Forelimb muscle (tissue), 1 donor: ENCODE results near the gene SCAPER. TPM values are rescaled to one million over a fixed set of nuclear protein-coding genes. Genes with fewer than 3 reads are reported as not detected.

Source experiments
- DNase-seq: peaks from one replicate; pipeline ENCODE4 v3.0.0-alpha.2; 2013; ENCODE audit warnings: low read depth
- polyA plus RNA-seq: library from polyadenylated mRNA; unstranded; fragments of 120-200 nt; gene quantifications from one replicate; pipeline ENCODE4 v1.2.1, GENCODE V29; 2013; ENCODE audit not compliant: insufficient read length

Gene SCAPER
- polyA plus RNA-seq = 74.1 TPM

DNA sequence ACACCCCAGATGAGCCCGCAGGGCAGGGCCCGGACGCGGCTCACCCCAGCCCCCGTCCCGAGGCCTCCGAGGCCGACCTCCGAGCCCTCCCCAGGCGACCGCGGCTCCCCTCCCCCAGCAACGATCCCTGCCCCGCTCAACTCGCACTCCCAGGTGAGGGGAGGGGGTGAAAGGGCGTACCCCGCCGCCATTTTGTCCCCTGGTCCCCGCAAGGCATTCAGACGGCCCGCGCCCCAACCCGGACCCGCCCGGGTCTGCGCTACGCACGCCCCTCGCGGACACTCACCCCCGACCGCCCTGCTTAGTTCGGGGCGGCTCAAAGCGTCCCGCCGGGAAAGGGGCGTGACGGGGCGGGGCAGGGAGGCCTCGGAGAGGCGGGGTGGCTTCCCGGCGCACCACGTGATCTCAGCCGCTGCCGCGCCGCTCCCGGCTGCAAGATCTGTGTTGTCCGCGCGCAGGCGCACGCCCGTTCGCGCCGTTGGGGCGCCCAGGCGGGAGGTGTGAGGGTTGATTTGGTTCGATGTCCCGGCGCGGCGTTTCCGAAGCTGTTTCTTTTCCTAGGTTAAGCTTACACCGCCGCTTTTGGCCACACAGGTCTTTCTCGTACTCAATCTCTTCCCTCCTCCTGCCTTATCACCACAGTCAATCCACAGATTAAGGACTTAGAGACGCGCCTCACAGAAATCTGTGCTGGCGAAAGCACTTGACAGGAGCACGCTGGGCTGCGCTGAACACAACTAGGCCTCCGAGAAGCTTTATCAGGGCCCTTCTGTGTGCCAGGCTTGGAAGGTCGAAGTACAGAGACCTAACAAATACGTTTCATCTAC, at the start of gene SCAPER:
TSS of gene SCAPER (minus strand) at position 328 of the 827 bp plus-strand sequence. CDS start 21,523 bp downstream, outside the sequence.
- peak; percentile 78 for DNase-seq

DNA sequence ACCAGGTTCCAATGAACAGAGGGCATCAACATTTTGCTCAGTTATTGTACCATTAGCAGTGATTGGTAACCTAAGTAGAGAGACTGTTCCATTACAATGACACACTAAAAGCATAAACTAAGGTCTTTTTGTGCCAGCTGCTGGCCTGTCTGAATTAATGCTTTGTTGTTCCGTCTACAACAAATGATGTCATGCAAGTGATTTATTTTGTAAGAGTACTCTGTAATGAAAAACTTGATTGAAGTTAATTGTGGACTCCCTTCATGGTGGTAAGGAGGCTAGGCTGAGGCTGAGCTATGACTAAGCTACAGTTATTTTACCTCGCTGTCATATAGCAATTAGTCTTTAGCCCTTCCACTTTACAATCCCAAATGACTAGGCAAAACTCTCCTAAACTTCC, 49.6 kb upstream of the SCAPER start:
- no peak for DNase-seq

GRCh38 chr15:76953913-76954312, 48.8 kb upstream of the SCAPER start:
- DNase-seq = no peak

- no peak for DNase-seq
Measured at GRCh38 chr15:76951220-76951619, 46.1 kb upstream of the SCAPER start.

DNA sequence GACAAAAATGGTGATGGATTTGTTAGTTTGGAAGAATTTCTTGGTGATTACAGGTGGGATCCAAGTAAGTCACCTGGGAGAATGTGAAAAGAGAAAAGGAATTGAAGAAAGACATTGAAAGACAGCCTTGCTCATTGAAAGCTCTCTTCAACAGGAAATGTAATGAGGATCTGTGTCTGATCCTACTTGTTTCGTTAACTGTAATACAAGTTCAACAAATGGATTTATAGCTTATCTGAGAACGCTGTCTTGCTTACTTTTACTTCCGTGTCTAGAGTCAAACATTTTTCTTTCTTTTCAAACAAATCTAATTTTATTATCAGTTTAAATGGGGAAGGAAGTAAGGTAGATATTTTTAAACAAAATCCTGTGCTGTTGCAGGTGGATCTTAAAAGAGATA, 42.3 kb upstream of the SCAPER start:
- DNase-seq = no peak

DNA sequence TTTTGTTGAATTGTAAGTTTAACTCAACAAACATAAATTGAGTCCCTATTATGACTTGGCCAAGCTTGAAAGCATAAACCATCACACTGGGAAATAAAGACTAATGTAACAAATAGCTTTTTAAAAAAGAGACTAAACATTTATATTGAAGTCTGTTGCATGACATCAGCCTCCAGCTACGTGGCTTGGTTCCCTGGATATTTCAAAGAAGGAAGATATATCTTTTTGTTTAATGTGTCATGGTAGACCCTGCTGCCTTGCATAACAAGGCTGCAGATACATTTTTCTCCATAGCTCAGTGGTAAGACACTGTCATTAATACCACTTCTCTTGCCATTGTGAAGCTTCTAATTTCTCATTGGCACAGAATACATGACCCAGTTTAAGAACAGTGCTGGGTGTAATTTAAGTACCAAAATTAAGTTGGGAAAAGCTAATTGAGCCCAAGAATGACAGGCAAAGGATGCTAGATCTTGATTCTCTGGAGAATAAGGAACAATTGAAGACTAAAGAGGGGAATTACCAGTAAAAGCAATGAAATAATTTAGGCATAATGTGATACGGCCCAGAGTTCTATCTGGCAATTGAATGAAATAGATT, 40.5 kb upstream of the SCAPER start:
- DNase-seq = no peak

- DNase-seq = no peak
Measured at GRCh38 chr15:76942331-76942730, 37.2 kb upstream of the SCAPER start.

- no peak for DNase-seq
Measured at GRCh38 chr15:76941636-76942035, 36.5 kb upstream of the SCAPER start.

DNA sequence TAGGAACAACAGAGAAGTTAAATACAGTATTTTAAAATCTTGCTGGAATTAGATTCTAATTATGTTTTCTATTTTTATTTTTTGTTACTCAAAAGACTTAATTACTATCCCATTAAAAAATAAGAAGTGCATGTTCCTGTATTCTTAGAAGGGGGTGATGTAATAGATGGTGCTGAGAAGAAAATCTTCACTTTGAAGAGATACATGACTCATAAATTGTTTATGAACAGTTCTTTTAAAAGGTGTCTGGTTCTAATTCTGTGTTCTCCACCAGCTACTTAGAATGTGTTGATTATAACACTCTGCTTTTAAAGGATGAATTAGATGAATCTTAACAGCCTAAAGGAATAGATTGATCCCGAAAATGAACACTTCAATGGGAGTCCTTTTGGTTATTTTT, 34.6 kb upstream of the SCAPER start:
- DNase-seq = no peak

DNA sequence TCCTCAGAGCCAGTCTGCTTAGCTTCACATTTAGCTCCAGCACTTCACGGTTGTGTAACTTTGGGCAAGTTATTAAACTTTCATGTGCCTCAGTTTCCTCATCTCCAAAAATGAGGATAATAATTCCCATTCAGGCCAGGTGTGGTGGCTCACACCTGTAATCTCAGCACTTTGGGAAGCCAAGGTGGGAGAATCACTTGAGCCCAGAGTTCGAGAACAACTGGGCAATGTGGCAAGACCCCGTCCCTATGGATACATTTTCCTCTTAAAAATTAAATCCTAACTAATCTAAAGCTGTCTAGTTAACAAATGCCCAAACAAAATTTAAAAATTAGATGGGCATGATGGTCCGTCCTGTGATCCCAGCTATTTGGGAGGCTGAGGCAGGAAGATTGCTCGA, 33.6 kb upstream of the SCAPER start:
- DNase-seq = no peak

- DNase-seq = no peak
Measured at GRCh38 chr15:76936671-76937070, 31.5 kb upstream of the SCAPER start.

DNA sequence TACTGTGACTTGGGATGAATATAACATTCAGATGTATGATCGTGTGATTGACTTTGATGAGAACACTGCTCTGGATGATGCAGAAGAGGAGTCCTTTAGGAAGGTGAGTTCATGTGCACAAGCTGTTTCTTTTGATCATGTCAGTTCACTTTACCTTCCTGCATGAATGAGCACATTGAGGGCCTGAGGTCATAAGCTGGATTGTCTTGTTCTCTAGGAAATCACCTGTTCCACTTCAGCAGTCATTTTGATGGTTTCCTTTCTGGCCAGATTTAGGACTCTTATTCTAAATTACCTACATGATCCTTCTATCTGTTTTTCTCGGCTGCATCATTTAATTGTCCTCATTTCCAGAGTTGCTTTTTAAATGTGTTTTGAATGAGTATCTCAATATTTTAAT, 30.5 kb upstream of the SCAPER start:
- DNase-seq = no peak

GRCh38 chr15:76932135-76932966, 27.2 kb upstream of the SCAPER start:
- no peak for DNase-seq

- peak; percentile 75 for DNase-seq
Measured at GRCh38 chr15:76931397-76932134, 26.4 kb upstream of the SCAPER start, which contains the start of gene RCN2. TSS of gene RCN2 (plus strand) at chr15:76931749. CDS start at chr15:76931842, 93 bp downstream.

GRCh38 chr15:76930831-76931396, 25.8 kb upstream of the SCAPER start:
- no peak for DNase-seq

GRCh38 chr15:76929011-76929760, 24.0 kb upstream of the SCAPER start:
- no peak for DNase-seq

DNA sequence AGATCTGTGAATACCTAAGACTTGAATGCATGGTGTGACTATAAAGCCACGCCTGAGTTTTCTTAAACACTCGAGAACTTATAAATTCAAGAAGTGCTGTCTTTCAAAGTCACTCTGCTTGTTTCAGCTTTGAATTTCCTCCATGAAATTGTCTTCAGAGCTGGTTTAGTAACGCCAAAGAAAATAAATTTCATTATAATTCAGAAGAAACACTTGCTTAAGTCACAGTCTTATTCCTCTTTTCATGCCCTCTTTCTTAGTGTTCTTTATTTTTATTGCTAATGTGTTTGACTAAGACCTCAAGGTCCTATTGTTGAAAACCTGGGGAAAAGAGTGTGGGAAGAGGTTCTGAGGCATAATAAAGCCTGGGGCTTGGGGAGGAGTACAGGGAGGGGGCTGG, 23.1 kb upstream of the SCAPER start:
- DNase-seq = no peak

- no peak for DNase-seq
Measured at GRCh38 chr15:76916369-76916768, 11.2 kb upstream of the SCAPER start.

DNA sequence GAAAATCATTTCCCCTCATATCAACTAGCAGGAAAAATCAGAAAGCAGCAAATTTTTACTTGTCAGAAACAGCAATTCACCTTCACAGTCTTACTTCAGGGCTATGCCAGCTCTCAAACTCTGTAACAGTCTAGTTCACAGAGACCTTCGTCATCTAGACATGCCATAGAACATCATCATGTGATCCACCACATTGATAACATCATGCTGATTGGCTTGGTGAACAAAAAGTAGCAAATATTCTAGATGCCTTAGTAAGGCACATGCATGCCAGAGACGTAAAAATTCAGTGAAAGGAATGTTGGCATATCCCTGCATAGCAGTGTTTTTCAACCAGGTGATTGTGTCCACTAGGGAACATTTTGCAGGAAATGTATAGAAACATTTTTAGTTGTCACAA, 8.6 kb upstream of the SCAPER start:
- no peak for DNase-seq

DNA sequence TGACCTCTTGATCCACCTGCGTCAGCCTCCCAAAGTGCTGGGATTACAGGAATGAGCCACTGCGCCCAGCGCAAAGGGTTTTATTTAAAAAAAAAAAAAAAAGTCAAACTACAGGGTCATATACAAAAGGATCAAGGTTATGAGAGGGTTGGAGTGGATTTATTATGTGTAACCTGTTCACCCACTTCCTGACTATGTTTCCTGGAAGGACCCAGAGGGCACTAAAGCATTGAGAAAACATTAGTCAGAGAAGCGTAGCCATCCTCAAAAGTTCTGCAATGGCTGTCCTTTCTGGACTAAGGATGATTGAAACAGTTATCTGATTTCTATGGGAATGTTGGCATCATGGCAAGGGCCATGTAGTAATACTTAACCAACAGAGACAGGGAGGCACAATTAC, 7.3 kb upstream of the SCAPER start:
- no peak for DNase-seq

- DNase-seq = no peak
Measured at GRCh38 chr15:76905855-76906254, 715 bp upstream of the SCAPER start.
